ENCODE results near the gene OS9.
"Not testable (repeated sequence)": the region's sequence is repeated elsewhere in the genome, so short reads cannot be mapped to it uniquely, and the experiment has no call there.

DNA sequence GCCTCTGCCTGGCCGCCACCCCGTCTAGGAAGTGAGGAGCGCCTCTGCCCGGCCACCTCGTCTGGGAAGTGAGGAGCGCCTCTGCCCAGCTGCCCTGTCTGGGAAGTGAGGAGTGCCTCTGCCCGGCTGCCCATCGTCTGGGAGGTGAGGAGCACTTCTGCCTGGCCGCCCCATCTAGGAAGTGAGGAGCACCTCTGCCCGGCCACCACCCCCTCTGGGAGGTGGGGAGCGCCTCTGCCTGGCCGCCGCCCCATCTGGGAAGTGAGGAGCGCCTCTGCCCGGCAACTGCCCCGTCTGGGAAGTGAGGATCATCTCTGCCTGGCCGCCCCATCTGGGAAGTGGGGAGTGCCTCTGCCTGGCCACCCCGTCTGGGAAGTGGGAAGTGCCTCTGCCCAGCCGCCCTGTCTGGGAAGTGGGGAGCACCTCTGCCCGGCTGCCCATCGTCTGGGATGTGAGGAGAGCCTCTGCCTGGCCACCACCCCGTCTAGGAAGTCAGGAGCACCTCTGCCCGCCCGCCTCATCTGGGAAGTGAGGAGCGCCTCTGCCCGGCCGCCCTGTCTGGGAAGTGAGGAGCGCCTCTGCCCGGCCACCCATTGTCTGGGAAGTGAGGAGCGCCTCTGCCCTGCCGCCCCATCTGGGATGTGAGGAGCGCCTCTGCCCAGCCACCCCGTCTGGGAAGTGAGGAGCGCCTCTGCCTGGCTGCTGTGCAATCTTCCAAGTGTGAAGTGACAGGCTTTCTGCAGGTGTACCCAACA is 28.7 kb upstream of the OS9 start:
- TF ChIP-seq, protein P1, sequence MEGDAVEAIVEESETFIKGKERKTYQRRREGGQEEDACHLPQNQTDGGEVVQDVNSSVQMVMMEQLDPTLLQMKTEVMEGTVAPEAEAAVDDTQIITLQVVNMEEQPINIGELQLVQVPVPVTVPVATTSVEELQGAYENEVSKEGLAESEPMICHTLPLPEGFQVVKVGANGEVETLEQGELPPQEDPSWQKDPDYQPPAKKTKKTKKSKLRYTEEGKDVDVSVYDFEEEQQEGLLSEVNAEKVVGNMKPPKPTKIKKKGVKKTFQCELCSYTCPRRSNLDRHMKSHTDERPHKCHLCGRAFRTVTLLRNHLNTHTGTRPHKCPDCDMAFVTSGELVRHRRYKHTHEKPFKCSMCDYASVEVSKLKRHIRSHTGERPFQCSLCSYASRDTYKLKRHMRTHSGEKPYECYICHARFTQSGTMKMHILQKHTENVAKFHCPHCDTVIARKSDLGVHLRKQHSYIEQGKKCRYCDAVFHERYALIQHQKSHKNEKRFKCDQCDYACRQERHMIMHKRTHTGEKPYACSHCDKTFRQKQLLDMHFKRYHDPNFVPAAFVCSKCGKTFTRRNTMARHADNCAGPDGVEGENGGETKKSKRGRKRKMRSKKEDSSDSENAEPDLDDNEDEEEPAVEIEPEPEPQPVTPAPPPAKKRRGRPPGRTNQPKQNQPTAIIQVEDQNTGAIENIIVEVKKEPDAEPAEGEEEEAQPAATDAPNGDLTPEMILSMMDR (conservative IDR thresholded peaks at IDR 0.05; ENCODE audit: low read depth, low read length): not testable (repeated sequence)
- not testable (repeated sequence) for TF ChIP-seq FOS, POLR2A, RFX5, CEBPB (IDR thresholded peaks at IDR 0.05; ENCODE audit: low read depth, low read length)

All from IMR-90 (cell line).